ENCODE measurements around the gene USP54.

- TF ChIP-seq ZBTB33 (CRISPR knock-in tag; IDR thresholded peaks at IDR 0.05) (no peak), SMC3 (IDR thresholded peaks at IDR 0.05; ENCODE audit: low read length) (no peak)
Observed at GRCh38 chr10:73625884-73626752, 35.0 kb upstream of the USP54 start.
